Activated B cell treated with CpG ODN at 0.5 μM for 24 hours (primary cell): ENCODE results near the gene SLC6A9. TPM values are rescaled to one million over a fixed set of nuclear protein-coding genes. Genes with fewer than 3 reads are reported as not detected.

Experiments used
- ATAC-seq: fragments of 200-7000 bp; cut with Tn5 transposase; one replicate; pipeline ENCODE4 v1.10.0; 2021; ENCODE audit warnings: low read depth, mild to moderate bottlenecking, moderate library complexity
- CTCF ChIA-PET: fragments of 350-600 bp; sonication (Branson Sonifier 250); formaldehyde crosslinking; loops from one replicate; lab custom pipeline; 2021; ENCODE audit warnings: antibody characterized with exemption; lab: Charles Lee
- POLR2A ChIA-PET: fragments of 350-600 bp; sonication (Branson Sonifier 250); formaldehyde crosslinking; loops from one replicate; lab custom pipeline; 2021; ENCODE audit warnings: antibody characterized with exemption; lab: Charles Lee
- DNase-seq: peaks from one replicate; pipeline ENCODE4 v3.0.0; 2022
- H3K27ac Mint-ChIP-seq: one replicate; pipeline ENCODE4 v1.8.0; 2020; ENCODE audit warnings: mixed read lengths
- H3K27me3 Mint-ChIP-seq: one replicate; pipeline ENCODE4 v1.8.0; 2021; ENCODE audit warnings: mixed read lengths
- H3K36me3 Mint-ChIP-seq: one replicate; pipeline ENCODE4 v1.8.0; 2021; ENCODE audit warnings: low read depth, mixed read lengths
- H3K4me1 Mint-ChIP-seq: one replicate; pipeline ENCODE4 v1.8.0; 2021; ENCODE audit warnings: mixed read lengths
- H3K4me3 Mint-ChIP-seq: one replicate; pipeline ENCODE4 v1.8.0; 2020; ENCODE audit warnings: mild to moderate bottlenecking, mixed read lengths
- H3K9me3 Mint-ChIP-seq: one replicate; pipeline ENCODE4 v1.8.0; 2020; ENCODE audit warnings: mixed read lengths
- CTCF ChIP-seq: fragments of 200-600 bp; IDR thresholded peaks from one replicate; pipeline ENCODE4 v1.8.0; 2022; ENCODE audit warnings: antibody characterized with exemption, mild to moderate bottlenecking
- intact Hi-C: fragments of 100-400 bp; cut with micrococcal nuclease; formaldehyde crosslinking; loops from one replicate; pipeline ENCODE4 v1.15.1; 2024
- total RNA-seq: library from RNA; stranded (reverse); gene quantifications from 2 replicates; pipeline ENCODE4 v1.2.3, GENCODE V29; 2022

The SLC6A9 gene
- total RNA-seq, 1 donor from 2014 or later = 10.4 TPM

GRCh38 chr1:44060830-44061267 lies 29.6 kb upstream of the SLC6A9 start:
- CTCF ChIA-PET = interaction anchor here (1.1 kb wide), 1 partner anchor 11 kb away, joined by 3 read pairs; no protein-coding TSS in a partner anchor
- H3K27ac Mint-ChIP-seq = no peak overlapping the region
- POLR2A ChIA-PET = no interaction called here

GRCh38 chr1:44059664-44060355 lies 28.5 kb upstream of the SLC6A9 start:
- Mint-ChIP-seq H3K27me3 (peaks cover 6% of the 10 kb centered on the region), H3K36me3 (no peaks in the 10 kb centered on the region), H3K4me3 (no peak overlapping the region), H3K9me3 (no peaks in the 10 kb centered on the region), H3K27ac (no peak overlapping the region), H3K4me1 (no peaks in the 10 kb centered on the region)
- no peak for TF ChIP-seq CTCF
- intact Hi-C loops = no loop called here
- no peak for DNase-seq
- POLR2A ChIA-PET = no interaction called here
- no peak for ATAC-seq
- CTCF ChIA-PET = interaction anchor here (1.1 kb wide), 1 partner anchor 10 kb away, joined by 3 read pairs; no protein-coding TSS in a partner anchor

More at GRCh38 chr1:44060830-44061267, 29.6 kb upstream of the SLC6A9 start:
- ATAC-seq (no peak), DNase-seq (no peak)
- peaks cover 6% of the 10 kb centered on the region for H3K27me3 Mint-ChIP-seq
- TF ChIP-seq CTCF = no peak
- H3K36me3 Mint-ChIP-seq = no peaks in the 10 kb centered on the region
- intact Hi-C loops = no loop called here
- H3K4me1 Mint-ChIP-seq = no peaks in the 10 kb centered on the region
- H3K4me3 Mint-ChIP-seq = no peak overlapping the region
- no peaks in the 10 kb centered on the region for H3K9me3 Mint-ChIP-seq

- intact Hi-C loops = no loop called here
- no peak for TF ChIP-seq CTCF
- ChIA-PET CTCF (no interaction called here), POLR2A (no interaction called here)
- DNase-seq (no peak), ATAC-seq (no peak)
- H3K27ac Mint-ChIP-seq = no peak overlapping the region
- peaks cover 6% of the 10 kb centered on the region for H3K27me3 Mint-ChIP-seq
- no peaks in the 10 kb centered on the region for H3K4me1 Mint-ChIP-seq
- no peaks in the 10 kb centered on the region for H3K9me3 Mint-ChIP-seq
- no peaks in the 10 kb centered on the region for H3K36me3 Mint-ChIP-seq
- H3K4me3 Mint-ChIP-seq = no peak overlapping the region
Observed at GRCh38 chr1:44059212-44059611, 27.9 kb upstream of the SLC6A9 start.

GRCh38 chr1:44057293-44057692 lies 26.0 kb upstream of the SLC6A9 start:
- intact Hi-C loops = no loop called here
- Mint-ChIP-seq H3K9me3 (no peaks in the 10 kb centered on the region), H3K36me3 (no peaks in the 10 kb centered on the region), H3K4me1 (no peaks in the 10 kb centered on the region), H3K27me3 (peaks cover 3% of the 10 kb centered on the region), H3K4me3 (no peak overlapping the region), H3K27ac (no peak overlapping the region)
- no peak for DNase-seq
- ChIA-PET POLR2A (no interaction called here), CTCF (no interaction called here)
- ATAC-seq = no peak
- TF ChIP-seq CTCF = no peak

- ATAC-seq (no peak), DNase-seq (no peak)
- Mint-ChIP-seq H3K27me3 (no peaks in the 10 kb centered on the region), H3K4me1 (no peaks in the 10 kb centered on the region), H3K4me3 (no peak overlapping the region), H3K9me3 (no peaks in the 10 kb centered on the region), H3K27ac (no peak overlapping the region), H3K36me3 (no peaks in the 10 kb centered on the region)
- ChIA-PET CTCF (no interaction called here), POLR2A (no interaction called here)
- intact Hi-C loops = no loop called here
- TF ChIP-seq CTCF = no peak
Observed at GRCh38 chr1:44053394-44053793, 22.1 kb upstream of the SLC6A9 start.
